GM21528 (cell line): ENCODE results near the gene PIGV.
"Not testable (repeated sequence)": the region's sequence is repeated elsewhere in the genome, so short reads cannot be mapped to it uniquely, and the experiment has no call there.

ENCODE experiments used
- ATAC-seq: cut with Tn5 transposase; IDR thresholded peaks from one replicate; pipeline ENCODE4 v1.9.1; 2021; ENCODE audit warnings: mild to moderate bottlenecking, moderate library complexity; ENCODE audit not compliant: unreplicated experiment, low FRiP score

PIGV gene

GRCh38 chr1:26790551-26790953 lies 2.8 kb downstream of the PIGV start:
- ATAC-seq, result no peak

DNA sequence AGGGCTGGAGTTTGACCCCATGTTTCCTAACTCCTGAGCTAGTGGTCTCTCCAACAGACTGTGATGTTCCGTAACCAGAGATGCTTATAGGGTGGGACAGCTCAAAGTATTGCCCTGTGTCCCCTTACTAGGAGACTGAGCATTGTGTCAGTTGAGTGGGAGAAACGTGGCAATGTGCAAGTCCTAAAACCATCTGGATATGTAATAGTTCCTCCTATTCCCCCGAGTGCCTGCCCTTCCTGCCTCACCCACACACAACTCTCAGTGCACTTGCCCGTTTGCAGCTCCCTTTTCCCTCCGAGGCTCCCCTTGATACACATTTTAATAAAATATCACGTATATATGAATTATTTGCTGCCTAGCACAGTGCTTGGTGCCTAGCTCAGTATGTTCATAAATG lies 3.4 kb downstream of the PIGV start:
- ATAC-seq, result no peak

DNA sequence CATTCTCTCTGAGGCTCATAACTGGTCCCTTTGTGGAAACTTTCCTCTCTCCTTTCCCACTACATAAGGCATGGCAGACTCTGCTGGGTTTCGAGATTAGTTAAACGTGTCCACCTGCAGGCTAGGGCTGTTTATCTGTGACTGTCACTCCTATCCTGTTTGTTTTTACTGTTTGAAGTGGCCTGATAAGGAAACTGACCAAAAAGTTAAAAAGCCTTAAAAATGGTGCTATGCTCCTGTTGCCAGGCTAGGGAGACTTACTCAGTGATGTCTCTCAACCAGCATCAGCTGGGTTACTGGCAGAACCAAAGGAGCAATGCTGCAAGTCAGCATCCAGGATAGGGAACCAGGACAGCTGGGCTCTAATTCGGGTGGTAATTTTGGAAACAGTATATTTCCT lies 3.9 kb downstream of the PIGV start:
- ATAC-seq, result no peak

- no peak for ATAC-seq
These were observed 5.2 kb downstream of the PIGV start for GRCh38 chr1:26792924-26793323.

DNA sequence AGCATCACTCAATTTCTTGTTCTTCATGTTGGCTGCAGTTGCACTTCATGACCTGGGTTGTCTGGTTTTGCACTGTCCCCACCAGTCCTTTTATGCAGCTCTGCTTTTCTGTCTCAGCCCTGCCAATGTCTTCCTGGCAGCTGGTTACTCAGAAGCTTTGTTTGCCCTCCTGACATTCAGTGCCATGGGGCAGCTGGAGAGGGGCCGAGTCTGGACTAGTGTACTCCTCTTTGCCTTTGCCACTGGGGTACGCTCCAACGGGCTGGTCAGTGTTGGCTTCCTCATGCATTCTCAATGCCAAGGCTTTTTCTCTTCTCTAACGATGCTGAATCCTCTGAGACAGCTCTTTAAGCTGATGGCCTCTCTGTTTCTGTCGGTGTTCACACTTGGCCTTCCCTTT lies 6.6 kb downstream of the PIGV start:
- ATAC-seq, result no peak

DNA sequence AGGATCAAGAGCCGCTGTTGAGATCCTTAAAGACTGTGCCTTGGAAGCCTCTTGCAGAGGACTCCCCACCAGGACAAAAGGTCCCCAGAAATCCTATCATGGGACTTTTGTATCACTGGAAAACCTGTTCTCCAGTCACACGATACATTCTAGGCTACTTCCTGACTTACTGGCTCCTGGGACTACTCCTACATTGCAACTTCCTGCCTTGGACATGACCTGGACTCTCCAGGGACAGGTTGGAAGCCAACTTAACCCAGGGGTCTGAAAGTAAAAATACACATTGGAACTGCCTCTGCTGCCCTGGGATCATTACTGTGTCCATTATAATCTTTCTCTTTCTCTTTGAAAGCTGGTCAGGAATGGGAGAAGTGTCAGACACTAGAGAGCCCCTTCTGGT lies 9.9 kb downstream of the PIGV start:
- no peak for ATAC-seq

DNA sequence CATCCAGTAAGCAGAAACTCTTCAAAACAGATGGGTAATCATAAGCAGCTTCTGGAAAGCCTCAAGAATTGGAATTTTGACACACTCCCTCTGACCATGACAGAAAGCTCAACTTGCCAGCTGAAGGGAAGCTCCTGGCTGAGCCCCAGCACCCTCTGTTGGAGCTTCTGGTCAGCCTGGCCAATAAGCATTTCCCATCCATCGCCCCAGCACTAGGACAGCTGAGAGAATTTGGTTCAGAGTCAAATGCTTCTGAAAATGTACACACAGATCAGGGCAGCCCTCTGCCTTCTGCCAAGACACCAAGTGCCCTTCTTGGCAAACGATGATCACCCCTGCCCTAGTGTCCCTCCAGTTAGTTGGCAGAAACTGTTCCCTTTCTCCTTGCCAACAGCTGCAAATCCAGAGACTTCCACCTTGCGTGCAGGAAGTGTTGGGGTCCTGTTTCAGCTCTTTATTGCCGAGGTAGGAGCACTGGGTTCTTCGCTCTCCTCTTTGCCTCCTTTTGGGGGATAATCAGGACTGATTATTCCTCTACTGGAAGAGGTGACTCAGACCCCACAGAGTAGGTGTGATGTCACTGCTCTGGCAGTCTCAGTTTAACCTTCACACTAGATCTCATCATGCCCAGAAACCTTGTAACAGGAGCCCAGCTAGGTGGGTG lies 11.9 kb downstream of the PIGV start:
- ATAC-seq, result no peak

GRCh38 chr1:26803932-26804331 lies 16.2 kb downstream of the PIGV start:
- ATAC-seq, result not testable (repeated sequence)

DNA sequence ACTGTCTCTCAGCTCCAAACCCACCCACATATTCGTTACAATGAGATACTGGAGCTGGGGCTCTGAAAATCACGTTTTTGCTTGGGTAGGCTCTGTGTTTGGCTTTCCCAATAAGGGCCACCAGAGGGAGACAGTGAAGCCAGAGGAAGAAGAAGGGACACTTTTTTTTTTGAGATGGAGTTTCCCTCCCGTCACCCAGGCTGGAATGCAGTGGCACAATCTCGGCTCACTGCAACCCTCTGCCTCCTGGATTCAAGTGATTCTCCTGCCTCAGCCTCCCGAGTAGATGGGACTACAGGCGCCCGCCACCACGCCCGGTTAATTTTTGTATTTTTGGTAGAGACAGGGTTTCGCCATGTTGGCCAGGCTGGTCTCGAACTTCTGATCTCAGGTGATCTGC lies 22.4 kb downstream of the PIGV start:
- ATAC-seq, result not testable (repeated sequence)

GRCh38 chr1:26811057-26811456 lies 23.3 kb downstream of the PIGV start:
- ATAC-seq, result no peak

DNA sequence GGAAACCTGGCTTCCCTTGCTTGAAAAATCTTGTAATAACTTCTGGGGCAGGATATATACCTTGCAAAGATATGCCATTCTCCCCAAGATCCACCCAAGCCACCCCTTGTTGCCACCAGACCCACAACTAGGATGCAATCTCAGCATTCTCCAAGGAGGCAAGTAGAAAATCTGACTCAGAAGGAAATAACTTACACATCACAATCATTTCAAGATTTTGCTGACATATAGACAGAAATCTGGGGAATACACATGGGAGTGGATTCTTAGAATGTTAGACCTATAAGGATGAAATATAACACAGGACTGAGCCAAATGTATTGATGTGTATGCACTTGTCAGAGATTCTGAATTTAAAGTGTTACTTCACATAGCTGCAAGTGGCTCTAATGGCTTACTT lies 24.0 kb downstream of the PIGV start:
- no peak for ATAC-seq

DNA sequence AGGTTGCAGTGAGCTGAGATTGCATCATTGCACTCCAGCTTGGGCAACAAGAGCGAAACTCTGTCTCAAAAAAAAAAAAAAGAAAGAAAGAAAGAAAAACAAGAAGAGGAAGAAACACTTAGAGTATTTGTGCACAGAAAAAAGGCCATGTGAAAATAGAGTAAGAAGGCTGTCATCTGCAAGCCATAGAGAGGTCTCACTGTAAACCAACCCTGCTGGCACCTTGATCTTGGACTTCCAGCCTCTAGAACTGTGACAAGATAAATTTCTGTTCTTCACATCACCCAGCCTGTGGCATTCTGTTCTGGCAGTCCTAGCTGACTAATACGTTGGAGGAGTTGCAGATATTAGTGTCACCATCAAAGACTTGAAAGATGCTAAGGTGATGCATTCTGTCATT lies 26.6 kb downstream of the PIGV start:
- no peak for ATAC-seq

GRCh38 chr1:26814893-26815292 lies 27.1 kb downstream of the PIGV start:
- ATAC-seq, result no peak

GRCh38 chr1:26820784-26821269 lies 33.1 kb downstream of the PIGV start:
- ATAC-seq, result peak; percentile 90

DNA sequence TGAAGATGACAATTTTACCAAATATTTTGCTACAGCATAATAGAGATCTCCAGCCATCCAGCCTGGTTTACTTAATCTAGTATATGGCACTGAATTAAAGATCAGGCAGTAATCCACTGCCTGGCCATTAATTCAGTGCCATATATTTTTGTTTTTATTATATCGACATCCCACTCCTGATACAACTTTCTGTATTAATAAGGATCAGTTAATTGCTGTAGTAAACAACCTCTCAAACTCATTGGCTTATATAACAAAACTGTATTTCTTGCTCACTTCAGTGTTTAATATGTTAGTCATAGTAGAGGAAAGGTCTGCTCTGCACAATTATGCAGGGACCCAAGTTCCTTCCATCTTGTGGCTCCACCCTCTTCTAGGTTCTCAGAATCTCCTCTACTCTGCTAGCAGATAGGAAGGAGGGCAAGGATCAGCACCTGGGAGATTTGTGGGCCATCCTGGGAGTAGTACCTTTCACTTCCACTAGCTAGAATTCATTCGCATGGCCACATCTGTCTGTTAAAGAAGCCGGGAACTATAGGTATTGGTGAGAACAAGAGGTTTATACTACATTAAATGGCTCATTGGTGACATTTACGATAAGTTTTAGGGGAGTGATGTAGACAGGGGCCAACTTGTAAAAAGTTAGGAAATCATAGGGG lies 35.1 kb downstream of the PIGV start:
- no peak for ATAC-seq

DNA sequence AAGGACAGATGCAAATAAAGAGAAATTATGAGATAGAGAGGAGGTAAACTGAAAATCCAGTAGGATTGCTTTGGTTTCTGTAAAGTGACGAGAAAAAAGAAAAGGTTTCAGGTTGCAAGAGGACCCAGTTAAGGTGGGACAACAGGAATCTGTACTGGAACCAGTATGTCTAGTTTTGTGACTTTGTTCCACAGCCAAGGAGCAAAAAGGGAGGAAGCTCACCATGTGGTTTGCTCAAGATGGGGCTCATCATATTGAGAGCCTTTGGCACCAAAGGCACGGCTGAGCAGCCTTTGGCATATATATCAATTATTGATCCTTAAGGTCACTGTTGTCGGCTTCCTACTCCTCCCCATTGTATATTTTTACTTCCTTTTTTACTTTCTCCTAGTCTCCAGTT lies 37.0 kb downstream of the PIGV start:
- ATAC-seq, result no peak

DNA sequence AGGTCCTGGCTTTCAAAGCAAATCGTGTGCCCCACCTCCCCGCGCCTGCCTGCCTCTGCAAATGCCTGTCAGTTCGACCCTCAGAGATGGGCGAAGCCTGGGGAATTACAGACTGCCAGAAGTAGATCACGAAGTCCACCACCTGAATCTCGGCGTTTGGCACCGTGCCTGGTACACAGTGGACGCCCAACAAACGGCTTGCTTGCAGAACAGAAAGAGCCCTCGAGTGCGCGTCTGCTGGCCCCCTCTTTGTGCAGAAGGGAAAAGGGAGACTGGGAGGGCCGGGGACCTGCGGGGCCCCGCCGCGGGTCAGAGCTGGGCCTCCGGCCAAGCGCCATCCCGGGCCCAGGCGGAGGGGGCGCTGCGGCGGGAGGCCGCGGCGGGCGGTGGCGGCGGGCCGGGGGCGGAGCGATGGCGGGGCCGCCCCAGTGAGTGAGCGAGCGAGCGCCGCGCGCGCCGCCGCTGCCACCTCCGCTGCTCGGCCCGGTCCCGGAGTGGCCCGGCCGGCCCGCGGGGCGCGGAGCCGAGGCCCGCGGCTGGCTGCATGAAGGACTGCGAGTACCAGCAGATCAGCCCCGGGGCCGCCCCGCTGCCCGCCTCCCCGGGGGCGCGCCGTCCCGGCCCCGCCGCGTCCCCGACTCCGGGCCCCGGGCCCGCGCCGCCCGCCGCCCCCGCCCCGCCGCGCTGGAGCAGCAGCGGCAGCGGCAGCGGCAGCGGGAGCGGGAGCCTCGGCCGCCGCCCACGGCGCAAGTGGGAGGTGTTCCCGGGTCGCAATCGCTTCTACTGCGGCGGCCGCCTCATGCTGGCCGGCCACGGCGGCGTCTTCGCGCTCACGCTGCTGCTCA lies 38.7 kb downstream of the PIGV start, which contains the start of gene ZDHHC18:
ZDHHC18 (plus strand) TSS at position 428 of the 845 bp plus-strand sequence; CDS start at position 545, 117 bp downstream.
- ATAC-seq, result peak; percentile 69

DNA sequence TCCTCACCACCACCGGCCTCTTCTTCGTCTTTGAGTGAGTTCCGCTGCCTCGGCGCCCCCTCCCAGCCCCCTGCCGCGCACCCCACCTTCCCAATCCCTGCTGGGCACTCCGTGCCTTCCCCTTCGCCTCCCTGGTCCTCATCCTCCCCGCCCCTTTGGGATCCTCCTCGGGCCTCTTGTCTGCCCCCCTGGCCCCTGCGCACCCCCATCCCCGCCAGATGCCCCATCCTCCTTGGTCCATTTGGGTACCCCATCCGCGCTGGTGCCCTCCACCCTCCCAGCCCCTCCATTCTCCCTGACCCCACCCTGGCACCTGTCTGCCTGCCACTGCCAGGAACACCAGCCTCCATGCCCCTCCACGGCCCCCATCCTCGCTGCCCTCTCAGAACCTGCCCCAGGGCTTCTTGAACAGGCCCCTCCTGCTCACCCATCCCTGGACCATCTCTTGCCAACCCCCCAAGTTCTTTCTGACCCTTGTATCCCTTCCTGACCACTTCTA lies 39.4 kb downstream of the PIGV start:
- ATAC-seq, result no peak

DNA sequence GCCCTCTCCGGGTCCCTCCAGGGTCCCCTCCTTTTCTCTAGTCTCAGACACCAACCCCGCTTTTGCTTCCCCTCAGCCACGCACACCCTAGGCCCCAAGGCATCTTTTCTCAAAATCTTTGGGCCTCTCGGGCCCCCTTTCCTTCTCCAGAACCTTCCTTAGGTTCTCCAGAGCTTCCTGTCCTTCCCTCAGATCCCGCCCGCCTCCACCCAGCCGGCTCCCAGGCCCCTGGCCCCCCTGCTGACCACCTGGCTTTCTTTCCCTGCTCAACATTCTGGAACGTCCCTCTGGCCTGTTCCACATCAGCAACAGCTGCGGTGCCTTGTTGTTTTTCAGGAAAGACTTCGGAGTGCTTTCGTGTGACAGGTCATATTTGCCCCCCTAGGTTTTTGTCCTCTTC lies 39.9 kb downstream of the PIGV start:
- ATAC-seq, result no peak

- ATAC-seq, result no peak
These were observed 40.8 kb downstream of the PIGV start for GRCh38 chr1:26828411-26828991.
